HG02571 (cell line): ENCODE data around the gene IBTK.
"Not testable (repeated sequence)": the region's sequence is repeated elsewhere in the genome, so short reads cannot be mapped to it uniquely, and the experiment has no call there.

Experiments
- ATAC-seq: cut with Tn5 transposase; IDR thresholded peaks from one replicate; pipeline ENCODE4 v1.9.1; 2021; ENCODE audit warnings: mild to moderate bottlenecking, moderate library complexity; ENCODE audit not compliant: unreplicated experiment

IBTK gene

DNA sequence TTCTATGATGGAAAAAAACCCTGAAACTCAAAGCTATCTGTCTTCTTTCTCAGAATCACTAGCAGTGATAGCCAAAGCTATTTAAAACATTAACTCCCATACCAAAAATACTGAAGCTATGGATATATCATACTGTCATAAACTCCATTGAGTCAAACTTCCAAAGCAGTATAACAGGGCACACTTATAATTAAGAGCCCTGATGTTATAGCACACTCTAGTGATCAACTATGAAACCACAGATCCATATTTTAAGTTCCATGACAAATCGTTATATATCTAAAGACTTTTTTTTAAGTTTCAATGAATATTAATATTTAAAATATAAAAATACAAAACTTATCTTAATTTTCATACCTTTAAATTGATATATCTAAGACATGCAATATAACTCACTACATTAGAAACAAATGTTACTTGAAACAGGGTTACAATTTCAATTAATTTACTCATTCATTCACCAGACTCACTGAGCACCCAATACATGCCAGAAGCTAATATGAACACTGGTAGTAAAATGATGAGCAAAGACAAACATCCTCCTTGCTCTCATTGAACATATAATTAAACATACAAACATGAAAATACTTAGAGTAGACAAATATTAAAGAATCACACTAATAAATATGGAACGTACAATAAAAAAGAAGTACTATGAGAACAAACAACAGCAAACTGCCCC is 69.3 kb downstream of the IBTK start:
- no peak for ATAC-seq

DNA sequence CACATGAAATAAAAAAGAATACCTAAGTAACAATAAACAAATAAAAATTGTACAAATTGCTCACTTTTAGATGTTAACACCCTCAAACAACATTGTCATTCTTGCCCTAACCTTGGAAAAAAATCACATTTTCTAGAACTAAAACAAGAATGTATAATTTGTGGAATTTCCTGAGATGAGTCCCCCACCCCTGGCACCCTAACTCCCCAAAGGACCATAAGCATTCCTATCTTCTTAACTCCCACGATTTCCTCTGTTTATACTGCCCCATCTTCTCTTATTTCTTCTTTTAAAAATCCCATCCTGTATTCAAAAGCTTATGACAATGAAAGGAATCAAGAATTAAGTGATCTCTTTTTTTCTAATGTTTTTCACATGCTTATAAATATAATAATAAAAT is 70.9 kb downstream of the IBTK start:
- ATAC-seq: no peak

DNA sequence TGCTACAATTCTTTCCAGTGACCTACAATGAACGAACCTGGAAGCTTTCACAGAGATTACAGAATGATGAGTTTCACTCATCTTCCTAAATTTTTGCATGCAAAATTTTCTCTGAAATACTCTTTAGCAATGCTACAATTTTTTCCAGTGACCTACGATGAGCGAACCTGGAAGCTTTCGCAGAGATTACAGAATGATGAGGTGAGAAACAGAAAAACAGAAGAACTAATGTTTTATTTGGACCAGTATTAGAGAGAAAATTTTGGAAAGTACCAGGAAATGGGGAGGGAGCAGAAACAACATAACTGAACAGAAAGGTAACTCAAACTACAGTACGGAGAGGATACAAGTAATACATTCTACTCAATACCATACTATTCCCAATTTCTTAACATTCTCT is 75.0 kb downstream of the IBTK start:
- no peak for ATAC-seq

DNA sequence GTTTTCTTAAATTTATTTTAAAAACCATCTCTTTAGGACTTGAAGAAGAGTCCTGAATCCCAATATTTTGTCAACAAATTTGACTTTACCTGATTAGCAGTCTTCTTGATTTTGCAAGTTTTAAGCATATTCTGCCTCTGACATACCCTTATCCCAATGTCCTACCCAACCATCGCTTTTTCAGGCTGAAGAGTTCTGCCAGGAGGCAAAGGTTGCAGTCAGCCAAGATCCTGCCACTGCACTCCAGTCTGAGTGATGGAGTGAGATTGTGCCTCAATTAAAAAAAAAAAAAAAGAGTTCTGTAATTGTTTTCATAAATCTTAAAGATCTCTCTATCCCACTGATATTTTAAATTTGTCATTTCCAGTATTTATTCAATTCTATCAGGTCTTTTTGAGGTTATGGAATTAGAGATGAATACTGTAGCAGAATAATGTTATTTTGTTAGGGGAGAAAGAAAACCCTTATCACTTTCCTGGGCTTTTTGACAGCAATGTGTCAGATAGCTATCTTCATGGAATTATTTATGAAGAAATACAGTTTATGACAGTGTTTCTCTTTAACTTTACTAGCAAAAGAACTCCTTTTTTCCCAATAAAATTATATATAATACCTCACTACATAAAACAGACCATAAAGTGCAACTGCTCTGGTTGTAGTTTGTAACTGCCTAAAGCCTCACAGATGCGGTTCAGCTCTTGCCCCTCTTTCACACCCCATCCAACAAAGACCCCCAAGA is 78.2 kb downstream of the IBTK start:
- ATAC-seq: no peak

DNA sequence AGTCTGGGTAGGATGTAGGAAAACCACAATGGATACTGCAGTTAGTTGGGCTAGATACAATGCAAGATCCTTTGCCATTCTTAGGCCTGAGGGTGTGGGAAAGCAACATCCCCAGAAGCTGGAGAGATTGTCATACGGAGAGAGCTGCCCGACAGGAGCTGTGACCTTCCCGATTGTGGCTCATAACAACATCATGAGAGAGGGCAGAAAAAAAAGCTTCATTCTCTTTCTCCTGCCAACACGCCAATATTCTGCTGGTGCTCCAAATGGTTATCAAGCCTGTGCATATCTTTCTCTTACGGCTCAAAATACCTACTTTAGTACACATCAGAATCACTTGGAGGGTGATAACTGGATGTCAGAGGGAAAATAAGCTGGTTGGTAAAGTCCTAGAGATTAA is 81.1 kb downstream of the IBTK start:
- ATAC-seq: no peak

DNA sequence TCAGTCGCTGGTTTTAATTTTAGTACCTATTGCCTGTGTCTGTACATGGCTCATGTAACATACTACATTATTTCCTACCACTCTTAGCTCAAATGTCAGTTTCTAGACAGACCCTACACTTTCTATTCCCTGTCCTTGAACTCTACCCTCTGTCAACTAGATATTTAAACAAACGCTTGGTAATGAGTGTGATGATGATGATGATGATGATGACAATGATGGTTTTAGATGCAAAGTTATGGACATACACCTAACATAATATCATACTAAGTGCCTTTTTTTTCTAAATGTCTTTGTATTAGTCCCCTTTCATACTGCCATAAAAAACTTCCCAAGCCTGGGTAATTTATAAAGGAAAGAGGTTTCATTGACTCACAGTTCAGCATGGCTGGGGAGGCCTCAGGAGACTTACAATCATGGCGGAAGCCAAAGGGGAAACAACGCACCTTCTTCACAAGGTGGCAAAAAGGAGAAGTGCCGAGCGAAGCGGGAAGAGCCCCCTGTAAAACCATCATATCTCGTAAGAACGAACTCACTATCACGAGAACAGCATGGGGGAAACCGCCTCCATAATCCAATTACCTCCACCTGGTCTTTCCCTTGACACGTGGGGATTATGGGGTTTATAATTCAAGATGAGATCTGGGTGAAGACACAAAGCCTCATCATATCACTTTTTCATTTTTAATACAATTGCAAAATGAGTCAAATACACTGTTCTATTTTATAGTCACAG is 87.1 kb downstream of the IBTK start:
- ATAC-seq: no peak

DNA sequence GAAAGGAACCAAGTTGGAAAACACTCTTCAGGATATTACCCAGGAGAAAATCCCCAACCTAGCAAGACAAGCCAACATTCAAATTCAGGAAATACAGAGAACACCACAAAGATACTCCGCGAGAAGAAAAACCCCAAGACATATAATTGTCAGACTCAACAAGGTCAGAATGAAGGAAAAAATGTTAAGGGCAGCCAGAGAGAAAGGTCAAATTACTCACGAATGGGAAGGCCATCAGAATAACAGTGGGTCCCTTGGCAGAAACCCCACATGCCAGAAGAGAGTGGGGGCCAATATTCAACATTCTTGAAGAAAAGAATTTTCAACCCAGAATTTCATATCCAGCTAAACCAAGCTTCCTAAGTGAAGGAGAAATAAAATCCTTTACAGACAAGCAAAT is 94.8 kb downstream of the IBTK start:
- ATAC-seq: not testable (repeated sequence)

DNA sequence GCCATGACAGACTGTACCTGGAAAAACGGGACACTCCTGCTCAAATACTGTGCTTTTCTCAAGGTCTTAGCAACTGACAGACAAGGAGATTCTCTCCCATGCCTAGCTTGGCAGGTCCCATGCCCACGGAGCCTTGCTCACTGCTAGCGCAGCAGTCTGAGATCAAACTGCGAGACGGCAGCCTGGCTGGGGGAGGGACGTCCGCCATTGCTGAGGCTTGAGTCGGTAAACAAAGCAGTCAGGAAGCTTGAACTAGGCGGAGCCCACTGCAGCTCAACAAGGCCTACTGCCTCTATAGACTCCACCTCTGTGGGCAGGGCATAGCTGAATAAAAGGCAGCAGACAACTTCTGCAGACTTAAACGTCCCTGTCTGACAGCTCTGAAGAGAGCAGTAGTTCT is 96.4 kb downstream of the IBTK start:
- ATAC-seq: not testable (repeated sequence)

DNA sequence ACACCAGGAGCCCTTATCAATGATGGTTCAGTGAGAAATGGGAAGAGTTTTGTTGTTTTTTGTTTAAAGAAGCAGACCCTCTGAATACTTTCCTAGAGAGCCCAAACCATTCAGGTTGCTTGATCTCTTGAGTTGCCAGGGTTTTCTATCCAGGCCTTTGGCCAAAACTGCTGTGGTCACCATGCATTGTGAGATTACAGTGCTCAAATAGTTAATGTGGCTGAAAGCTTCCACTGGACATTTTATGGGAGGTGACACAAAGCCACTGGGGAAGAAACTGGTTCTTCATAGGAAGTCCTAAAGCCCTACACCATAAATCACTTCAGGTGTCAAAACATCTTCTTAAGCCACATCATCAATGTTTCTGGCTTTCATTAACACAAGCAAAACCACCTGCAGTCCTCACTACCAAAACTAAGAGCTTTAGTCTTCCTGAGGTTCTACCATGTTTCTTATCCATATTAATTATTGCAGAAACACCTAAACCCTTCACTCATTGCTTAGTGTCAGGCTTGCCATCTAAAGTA is 101.6 kb downstream of the IBTK start:
- no peak for ATAC-seq

DNA sequence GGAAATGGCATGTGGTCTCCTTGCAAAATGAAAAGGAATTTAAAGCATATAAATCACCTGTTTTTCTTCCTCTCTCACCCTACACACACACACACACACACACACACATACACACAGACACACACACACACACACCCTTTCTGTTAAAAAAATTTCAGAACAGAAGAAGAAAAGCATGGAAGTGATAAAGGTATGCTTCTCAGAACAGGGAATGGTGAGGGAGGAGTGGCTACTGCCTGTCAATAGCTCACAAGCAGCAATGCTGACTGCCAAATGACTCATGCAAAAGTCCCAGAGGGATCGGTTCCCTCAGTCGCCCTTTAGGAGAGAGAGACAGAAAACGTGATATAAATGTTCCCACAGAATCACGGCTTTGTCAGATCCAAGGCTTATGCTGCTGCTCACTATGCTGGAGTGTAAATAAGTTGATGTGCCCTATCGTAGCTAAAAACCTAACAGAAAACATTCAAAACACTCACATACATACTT is 102.6 kb downstream of the IBTK start:
- ATAC-seq: no peak

DNA sequence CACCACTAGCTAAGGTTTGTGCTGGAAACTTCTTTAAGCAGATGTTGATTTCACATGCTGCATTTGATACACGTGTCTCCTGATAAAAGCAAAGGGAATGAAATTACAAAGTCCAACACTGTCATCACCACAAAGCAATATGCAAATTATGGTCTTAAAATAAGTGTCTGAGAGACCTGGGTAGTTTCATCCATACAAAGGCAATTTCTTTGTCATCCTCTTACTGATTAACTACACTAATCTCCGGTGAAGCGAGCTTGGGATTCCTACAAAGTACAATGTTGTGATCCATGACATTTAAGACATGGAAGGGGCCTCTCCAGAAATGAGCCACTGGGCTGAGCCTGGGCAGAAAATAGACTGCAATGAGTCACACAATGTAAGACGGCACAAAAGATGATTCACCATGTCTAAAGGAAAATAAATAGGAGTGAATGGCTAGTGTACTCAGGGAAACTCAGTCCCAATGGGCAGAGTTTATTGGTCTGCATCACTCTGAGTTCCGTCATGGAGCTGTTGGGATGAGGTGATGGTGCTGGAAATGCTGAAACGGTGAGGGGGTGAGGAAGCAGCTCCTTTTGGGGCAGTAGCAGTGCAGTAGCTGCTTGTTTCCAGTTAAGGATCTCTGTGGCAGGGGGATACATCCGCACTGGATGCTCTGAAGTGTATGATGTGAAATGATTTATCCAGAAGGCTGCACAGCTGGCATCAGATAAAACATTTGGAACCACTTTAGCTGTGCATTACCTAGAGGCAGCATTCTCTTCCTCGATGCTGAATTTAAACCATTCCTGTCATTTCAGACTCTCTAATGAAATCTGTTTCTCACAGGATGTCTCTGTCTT is 103.3 kb downstream of the IBTK start:
- ATAC-seq: peak; percentile 82

DNA sequence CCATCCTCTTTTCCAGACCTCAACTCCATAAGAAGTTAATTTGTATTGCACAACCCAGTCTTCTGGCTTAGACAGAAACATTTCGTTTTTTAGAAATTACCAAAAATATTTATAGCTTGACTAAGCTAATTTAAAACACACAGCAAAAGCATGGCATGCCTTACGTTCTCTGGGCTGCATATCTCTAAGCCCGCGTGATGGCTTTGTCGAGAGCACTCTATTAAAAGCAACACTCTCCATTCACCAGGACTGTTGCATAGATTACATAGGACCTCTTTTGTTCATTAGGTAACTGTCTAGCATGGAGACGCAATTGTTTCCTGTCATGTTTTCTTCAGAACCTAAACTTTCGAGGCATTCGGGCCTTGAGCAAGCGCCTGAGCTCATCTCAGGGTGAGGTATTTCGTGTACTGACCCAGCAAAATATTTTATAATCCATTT is 104.5 kb downstream of the IBTK start:
- ATAC-seq: no peak

DNA sequence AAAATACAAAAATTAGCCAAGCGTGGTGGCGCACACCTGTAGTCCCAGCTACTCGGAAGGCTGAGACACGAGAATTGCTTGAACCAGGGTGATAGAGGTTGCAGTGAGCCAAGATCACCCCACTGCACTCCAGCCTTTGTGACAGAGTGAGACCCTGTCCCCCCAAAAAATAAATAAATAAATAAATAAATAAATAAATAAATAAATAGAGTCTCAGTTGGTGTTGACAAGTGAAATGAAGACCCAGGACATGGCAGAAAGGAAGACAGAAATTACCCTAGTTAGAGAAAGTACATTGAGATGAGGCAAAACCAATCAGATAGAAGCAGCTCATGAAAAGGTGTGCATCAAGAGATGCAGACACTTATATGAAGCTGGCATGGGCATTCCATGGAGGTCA is 105.0 kb downstream of the IBTK start:
- ATAC-seq: no peak

DNA sequence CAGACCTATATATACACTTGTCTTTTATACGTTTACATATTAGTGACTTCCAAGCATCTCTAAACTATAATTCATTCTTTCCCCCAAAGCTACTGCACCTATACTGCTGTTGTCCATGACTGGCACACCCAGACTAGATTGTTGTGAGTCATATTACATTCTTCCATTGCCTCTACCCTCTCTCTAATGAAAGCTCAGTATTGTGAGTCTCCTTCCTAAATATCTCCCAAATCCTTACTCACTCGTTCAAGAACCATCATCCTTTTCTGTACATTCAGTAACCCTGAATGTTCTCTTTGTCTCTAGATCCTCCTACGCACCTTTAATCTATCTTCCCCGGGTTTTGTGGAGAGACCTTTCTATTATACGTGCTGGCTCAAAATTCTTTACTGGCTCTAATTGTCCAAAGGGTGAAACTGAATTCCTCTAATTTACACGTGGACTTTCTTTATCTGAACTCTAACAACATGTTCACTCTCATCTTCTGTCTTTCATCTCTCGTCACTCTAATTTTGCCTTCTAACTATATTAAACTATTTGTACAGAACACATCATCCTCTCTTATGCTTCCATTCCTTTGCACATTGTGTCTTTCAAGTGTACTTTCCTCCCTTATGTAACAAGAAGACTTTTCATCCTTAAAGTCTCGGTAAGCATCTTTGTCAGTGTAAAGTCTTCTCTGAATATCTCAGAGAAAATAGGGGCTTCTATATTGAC is 109.3 kb downstream of the IBTK start:
- no peak for ATAC-seq

DNA sequence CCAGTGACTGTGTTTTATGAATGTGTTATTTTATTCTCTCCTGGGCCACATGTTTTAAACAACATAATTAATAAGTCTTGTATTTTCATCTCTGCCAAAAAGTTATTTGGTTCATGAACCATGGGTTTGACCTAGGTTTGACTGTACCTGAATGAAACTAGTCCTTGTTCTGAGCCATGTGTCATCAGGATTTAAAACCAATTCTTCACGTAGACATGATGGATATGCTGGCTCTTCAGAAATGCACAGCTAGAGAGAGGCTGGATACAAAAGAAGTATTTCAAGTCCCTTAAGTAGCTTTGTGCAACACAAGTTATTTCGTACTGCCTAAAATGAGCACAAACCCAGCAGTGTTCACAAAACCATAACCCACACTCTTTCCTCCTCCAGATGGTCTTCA is 116.1 kb downstream of the IBTK start:
- no peak for ATAC-seq

DNA sequence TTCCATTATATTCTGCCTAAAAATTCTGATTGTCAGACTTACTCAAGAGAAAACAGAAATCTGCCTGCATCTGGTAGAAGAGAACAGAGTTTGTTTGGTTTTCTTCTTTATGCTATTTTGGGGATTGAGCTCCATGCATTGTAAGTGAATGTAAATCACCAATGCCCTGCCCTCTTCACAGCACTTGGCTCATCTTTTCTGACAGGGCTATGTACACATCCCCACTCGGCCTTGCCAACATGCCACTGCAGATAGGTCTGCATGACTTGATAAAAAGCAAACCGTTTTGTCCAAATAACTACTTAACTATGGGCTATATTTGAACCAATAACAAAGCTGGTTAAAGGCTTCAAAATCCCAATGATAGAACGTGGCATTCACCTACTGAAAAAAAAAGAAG is 117.7 kb downstream of the IBTK start:
- ATAC-seq: no peak

DNA sequence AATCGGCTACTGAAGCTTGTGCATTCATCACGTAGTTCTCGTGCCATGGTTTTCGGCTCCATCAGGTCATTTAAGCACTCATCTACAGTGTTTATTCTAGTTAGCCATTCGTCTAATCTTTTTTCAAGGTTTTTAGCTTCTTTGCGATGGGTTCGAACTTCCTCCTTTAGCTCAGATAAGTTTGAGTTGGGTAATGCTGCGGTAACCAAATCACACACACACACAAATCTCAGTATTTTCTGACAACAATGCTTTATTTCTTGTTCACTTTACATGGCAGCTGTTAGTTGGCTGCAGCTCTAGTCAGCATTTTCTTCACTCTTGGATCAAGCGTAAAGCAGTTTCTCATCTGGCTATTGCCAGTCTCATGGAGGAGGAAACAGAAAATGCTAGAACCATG is 118.6 kb downstream of the IBTK start:
- not testable (repeated sequence) for ATAC-seq

DNA sequence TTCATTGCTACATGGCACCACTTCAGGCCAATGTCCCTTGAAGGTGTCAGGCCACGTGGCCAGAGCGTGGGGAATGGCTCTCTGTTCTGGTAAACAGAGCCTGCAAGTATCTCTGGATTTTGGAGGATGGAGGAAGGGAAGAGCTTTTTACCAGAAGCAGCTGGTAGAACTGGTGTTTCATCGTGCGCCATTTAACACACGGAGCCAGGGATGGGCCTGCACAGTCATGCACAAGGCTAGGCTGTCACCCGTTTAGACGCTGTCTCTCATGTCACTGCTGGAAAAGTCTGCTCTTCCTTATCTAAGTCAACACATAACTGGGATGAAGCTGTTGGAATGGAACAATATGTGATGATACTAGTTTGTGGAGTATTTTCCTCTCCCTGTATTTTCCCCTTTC is 123.9 kb downstream of the IBTK start:
- ATAC-seq: no peak
